ENCODE measurements around the gene S100A6.

Gene S100A6

GRCh38 chr1:153567621-153568366 lies 32.0 kb upstream of the S100A6 start:
- H3K4me3 ChIP-seq (ENCODE audit: severe bottlenecking) = no peak overlapping the region
- peak; percentile 94 for DNase-seq (ENCODE audit: low spot score)
- peak overlapping the region; percentile 100 for H3K27ac ChIP-seq (ENCODE audit: poor library complexity, severe bottlenecking)
- peaks cover 33% of the 10 kb centered on the region for H3K4me1 ChIP-seq (ENCODE audit: insufficient read depth, poor library complexity, severe bottlenecking)
- H3K27me3 ChIP-seq (ENCODE audit: insufficient read depth, poor library complexity, severe bottlenecking) = no peaks in the 10 kb centered on the region
- no peak for TF ChIP-seq CTCF (IDR thresholded peaks at IDR 0.05; ENCODE audit: poor library complexity, severe bottlenecking)
- no peaks in the 10 kb centered on the region for H3K9me3 ChIP-seq (ENCODE audit: severe bottlenecking)
- peaks cover 25% of the 10 kb centered on the region for H3K36me3 ChIP-seq (ENCODE audit: low read depth)
- ATAC-seq (ENCODE audit: low read depth) = peak; percentile 40

GRCh38 chr1:153566414-153567371 lies 30.9 kb upstream of the S100A6 start:
- no peaks in the 10 kb centered on the region for H3K27me3 ChIP-seq (ENCODE audit: insufficient read depth, poor library complexity, severe bottlenecking)
- no peak overlapping the region for H3K4me3 ChIP-seq (ENCODE audit: severe bottlenecking)
- H3K36me3 ChIP-seq (ENCODE audit: low read depth) = peaks cover 36% of the 10 kb centered on the region
- ATAC-seq (ENCODE audit: low read depth) (peak; percentile 60), DNase-seq (ENCODE audit: low spot score) (peak; percentile 99)
- H3K27ac ChIP-seq (ENCODE audit: poor library complexity, severe bottlenecking) = peak overlapping the region; percentile 100
- no peaks in the 10 kb centered on the region for H3K9me3 ChIP-seq (ENCODE audit: severe bottlenecking)
- peaks cover 27% of the 10 kb centered on the region for H3K4me1 ChIP-seq (ENCODE audit: insufficient read depth, poor library complexity, severe bottlenecking)
- no peak for TF ChIP-seq CTCF (IDR thresholded peaks at IDR 0.05; ENCODE audit: poor library complexity, severe bottlenecking)

GRCh38 chr1:153565529-153566374 lies 30.0 kb upstream of the S100A6 start, which contains the start of gene S100A2:
S100A2 (minus strand) TSS chr1:153565844; CDS start chr1:153563877, 1,967 bp downstream.
- TF ChIP-seq CTCF (IDR thresholded peaks at IDR 0.05; ENCODE audit: poor library complexity, severe bottlenecking) = no peak

GRCh38 chr1:153563991-153564390 lies 28.2 kb upstream of the S100A6 start:
- peaks cover 26% of the 10 kb centered on the region for H3K4me1 ChIP-seq (ENCODE audit: insufficient read depth, poor library complexity, severe bottlenecking)
- TF ChIP-seq CTCF (IDR thresholded peaks at IDR 0.05; ENCODE audit: poor library complexity, severe bottlenecking) = no peak
- peak overlapping the region; percentile 100 for H3K27ac ChIP-seq (ENCODE audit: poor library complexity, severe bottlenecking)
- no peak for ATAC-seq (ENCODE audit: low read depth)
- peak; percentile 31 for DNase-seq (ENCODE audit: low spot score)
- H3K9me3 ChIP-seq (ENCODE audit: severe bottlenecking) = no peaks in the 10 kb centered on the region
- peaks cover 61% of the 10 kb centered on the region for H3K36me3 ChIP-seq (ENCODE audit: low read depth)
- H3K4me3 ChIP-seq (ENCODE audit: severe bottlenecking) = peak overlapping the region; percentile 54
- H3K27me3 ChIP-seq (ENCODE audit: insufficient read depth, poor library complexity, severe bottlenecking) = no peaks in the 10 kb centered on the region

More at GRCh38 chr1:153565529-153566374, 30.0 kb upstream of the S100A6 start, which contains the start of gene S100A2:
- peaks cover 45% of the 10 kb centered on the region for H3K36me3 ChIP-seq (ENCODE audit: low read depth)
- peaks cover 27% of the 10 kb centered on the region for H3K4me1 ChIP-seq (ENCODE audit: insufficient read depth, poor library complexity, severe bottlenecking)
- peak; percentile 93 for DNase-seq (ENCODE audit: low spot score)
- peak within 1 kb of the TSS; percentile 54 for H3K4me3 ChIP-seq (ENCODE audit: severe bottlenecking)
- peak within 1 kb of the TSS; percentile 100 for H3K27ac ChIP-seq (ENCODE audit: poor library complexity, severe bottlenecking)
- no peaks in the 10 kb centered on the region for H3K9me3 ChIP-seq (ENCODE audit: severe bottlenecking)
- no peaks in the 10 kb centered on the region for H3K27me3 ChIP-seq (ENCODE audit: insufficient read depth, poor library complexity, severe bottlenecking)
- ATAC-seq (ENCODE audit: low read depth) = peak; percentile 54

All from RWPE2 (cell line).